SK-N-SH treated with all-trans-retinoic acid at 6 μM for 48 hours (cell line): ENCODE measurements around the gene NME1.

ENCODE experiments used
- ARNTL ChIP-seq: fragments of 450-650 bp; formaldehyde crosslinking; IDR thresholded peaks from 2 replicates; pipeline ENCODE4 v1.5.0; 2020; ENCODE audit warnings: low read depth, mild to moderate bottlenecking, moderate library complexity, borderline replicate concordance
- CSDC2 ChIP-seq: fragments of 250-450 bp; sonication (Bioruptor Pico); IDR thresholded peaks from 2 replicates; pipeline ENCODE4 v1.5.0; 2020; ENCODE audit warnings: mild to moderate bottlenecking, moderate library complexity
- ESRRG ChIP-seq: fragments of 250-450 bp; sonication (Bioruptor Pico); IDR thresholded peaks from 2 replicates; pipeline ENCODE4 v1.6.1; 2021; ENCODE audit warnings: mild to moderate bottlenecking
- ISL1 ChIP-seq: fragments of 250-450 bp; sonication (Bioruptor Pico); IDR thresholded peaks from 2 replicates; pipeline ENCODE4 v2.1.2; 2022; ENCODE audit warnings: mild to moderate bottlenecking, moderate library complexity
- OSR1 ChIP-seq: fragments of 250-450 bp; sonication (Bioruptor Pico); IDR thresholded peaks from 2 replicates; pipeline ENCODE4 v1.8.0; 2022; ENCODE audit warnings: moderate library complexity, mild to moderate bottlenecking, inconsistent platforms
- PATZ1 ChIP-seq: fragments of 250-450 bp; sonication (Bioruptor Pico); IDR thresholded peaks from 2 replicates; pipeline ENCODE4 v1.8.0; 2020; ENCODE audit warnings: mild to moderate bottlenecking, moderate library complexity, borderline replicate concordance
- ZC3H10 ChIP-seq: fragments of 250-450 bp; sonication (Bioruptor Pico); IDR thresholded peaks from 2 replicates; pipeline ENCODE4 v1.5.1; 2021; ENCODE audit warnings: mild to moderate bottlenecking, moderate library complexity
- TF ChIP-seq, protein P1 (sequence below): fragments of 250-450 bp; sonication (Bioruptor Pico); IDR thresholded peaks from 2 replicates; pipeline ENCODE4 v1.5.1; 2021; ENCODE audit warnings: mild to moderate bottlenecking, moderate library complexity

GRCh38 chr17:51164911-51165679 lies 11.7 kb downstream of the NME1 start:
- TF ChIP-seq PATZ1 (CRISPR knock-in tag), result no peak
- no peak for TF ChIP-seq CSDC2 (CRISPR knock-in tag)
- no peak for TF ChIP-seq ISL1 (CRISPR knock-in tag)
- no peak for TF ChIP-seq OSR1 (CRISPR knock-in tag)
- TF ChIP-seq, protein P1, sequence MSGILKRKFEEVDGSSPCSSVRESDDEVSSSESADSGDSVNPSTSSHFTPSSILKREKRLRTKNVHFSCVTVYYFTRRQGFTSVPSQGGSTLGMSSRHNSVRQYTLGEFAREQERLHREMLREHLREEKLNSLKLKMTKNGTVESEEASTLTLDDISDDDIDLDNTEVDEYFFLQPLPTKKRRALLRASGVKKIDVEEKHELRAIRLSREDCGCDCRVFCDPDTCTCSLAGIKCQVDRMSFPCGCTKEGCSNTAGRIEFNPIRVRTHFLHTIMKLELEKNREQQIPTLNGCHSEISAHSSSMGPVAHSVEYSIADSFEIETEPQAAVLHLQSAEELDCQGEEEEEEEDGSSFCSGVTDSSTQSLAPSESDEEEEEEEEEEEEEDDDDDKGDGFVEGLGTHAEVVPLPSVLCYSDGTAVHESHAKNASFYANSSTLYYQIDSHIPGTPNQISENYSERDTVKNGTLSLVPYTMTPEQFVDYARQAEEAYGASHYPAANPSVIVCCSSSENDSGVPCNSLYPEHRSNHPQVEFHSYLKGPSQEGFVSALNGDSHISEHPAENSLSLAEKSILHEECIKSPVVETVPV (CRISPR knock-in tag), result no peak
- TF ChIP-seq ARNTL (CRISPR knock-in tag), result no peak
- TF ChIP-seq ESRRG (CRISPR knock-in tag), result no peak
- TF ChIP-seq ZC3H10 (CRISPR knock-in tag), result no peak
